HG02678 (cell line): ENCODE data around the gene AMH.
A peak's percentile ranks its signal among the peaks of the same experiment; 100 is the strongest.

Source experiments
- ATAC-seq: cut with Tn5 transposase; IDR thresholded peaks from one replicate; pipeline ENCODE4 v1.9.1; 2021; ENCODE audit warnings: mild to moderate bottlenecking, moderate library complexity; ENCODE audit not compliant: unreplicated experiment

Gene AMH

GRCh38 chr19:2283835-2284507 lies 34.8 kb downstream of the AMH start:
- ATAC-seq, result no peak

- no peak for ATAC-seq
Observed at GRCh38 chr19:2286402-2287140, 37.4 kb downstream of the AMH start.

GRCh38 chr19:2287585-2288337 lies 38.6 kb downstream of the AMH start:
- no peak for ATAC-seq

- ATAC-seq, result no peak
Observed at GRCh38 chr19:2288338-2288817, 39.3 kb downstream of the AMH start.

- ATAC-seq, result no peak
Observed at GRCh38 chr19:2288818-2289713, 39.9 kb downstream of the AMH start.

GRCh38 chr19:2289714-2290435 lies 40.8 kb downstream of the AMH start:
- peak; percentile 37 for ATAC-seq

- no peak for ATAC-seq
Observed at GRCh38 chr19:2290441-2291184, 41.5 kb downstream of the AMH start.

- no peak for ATAC-seq
Observed at GRCh38 chr19:2291185-2291751, 42.1 kb downstream of the AMH start.

- ATAC-seq, result no peak
Observed at GRCh38 chr19:2294687-2295335, 45.7 kb downstream of the AMH start.

- no peak for ATAC-seq
Observed at GRCh38 chr19:2296141-2296540, 47.0 kb downstream of the AMH start.

- ATAC-seq, result no peak
Observed at GRCh38 chr19:2300533-2300932, 51.4 kb downstream of the AMH start.
